Vagina (tissue), 2 donors: ENCODE data around the gene KCTD4. TPM values are rescaled to one million over a fixed set of nuclear protein-coding genes. Genes with fewer than 3 reads are reported as not detected.
"Not testable (repeated sequence)": the region's sequence is repeated elsewhere in the genome, so short reads cannot be mapped to it uniquely, and the experiment has no call there.

Source experiments
- DNase-seq, 2 donors: peaks; one replicate each; pipeline ENCODE4 v3.0.0-alpha.2; 2017; ENCODE audit errors: extremely low spot score in 2 of 2
- H3K27ac ChIP-seq: fragments of 200-600 bp; sonication (generic); one replicate; pipeline ENCODE4 v1.5.1; 2019
- H3K27me3 ChIP-seq: fragments of 200-600 bp; sonication (generic); one replicate; pipeline ENCODE4 v1.5.1; 2019
- H3K36me3 ChIP-seq, 2 donors: fragments of 200-600 bp; sonication (generic); one replicate each; pipeline ENCODE4 v1.5.1; 2017 to 2019
- H3K4me1 ChIP-seq: fragments of 200-600 bp; sonication (generic); one replicate; pipeline ENCODE4 v1.5.1; 2019
- H3K4me3 ChIP-seq, 2 donors: fragments of 200-600 bp; sonication (generic); 1 replicate in 1 of 2; 2 replicates in 1 of 2; pipeline ENCODE4 v1.5.1; 2016 to 2019
- H3K9me3 ChIP-seq: fragments of 200-600 bp; sonication (generic); one replicate; pipeline ENCODE4 v1.5.1; 2019
- POLR2A ChIP-seq, 2 donors: fragments of 450-650 bp; IDR thresholded peaks; one replicate each; pipeline ENCODE4 v1.6.1; 2017; ENCODE audit warnings: antibody characterized with exemption in 2 of 2, mild to moderate bottlenecking in 2 of 2, moderate library complexity in 2 of 2
- POLR2AphosphoS5 ChIP-seq, 2 donors: sonication (generic); formaldehyde crosslinking; IDR thresholded peaks; one replicate each; pipeline ENCODE4 v1.9.0; 2017; ENCODE audit warnings: antibody characterized with exemption in 2 of 2, mild to moderate bottlenecking in 2 of 2, low read depth in 1 of 2; ENCODE audit not compliant: insufficient read depth in 1 of 2
- intact Hi-C: fragments of 100-400 bp; cut with DNase I; formaldehyde crosslinking; loops from one replicate; pipeline ENCODE4 v1.15.1; 2023
- total RNA-seq: library from RNA; depleted of rRNA; stranded (reverse); fragments of >200 nt; gene quantifications from one replicate; pipeline ENCODE4 v1.2.3, GENCODE V29; 2016
- TF ChIP-seq, protein P1 (sequence below), 3 experiments: fragments of 450-650 bp in 2 of 3; fragments of 200-600 bp in 1 of 3; sonication (generic) in 1 of 3; IDR thresholded peaks; one replicate each; pipeline ENCODE4 v1.5.1; 2017 to 2019; ENCODE audit warnings: antibody characterized with exemption in 3 of 3, mild to moderate bottlenecking in 2 of 3, moderate library complexity in 2 of 3

Gene KCTD4
- total RNA-seq, result not detected

DNA sequence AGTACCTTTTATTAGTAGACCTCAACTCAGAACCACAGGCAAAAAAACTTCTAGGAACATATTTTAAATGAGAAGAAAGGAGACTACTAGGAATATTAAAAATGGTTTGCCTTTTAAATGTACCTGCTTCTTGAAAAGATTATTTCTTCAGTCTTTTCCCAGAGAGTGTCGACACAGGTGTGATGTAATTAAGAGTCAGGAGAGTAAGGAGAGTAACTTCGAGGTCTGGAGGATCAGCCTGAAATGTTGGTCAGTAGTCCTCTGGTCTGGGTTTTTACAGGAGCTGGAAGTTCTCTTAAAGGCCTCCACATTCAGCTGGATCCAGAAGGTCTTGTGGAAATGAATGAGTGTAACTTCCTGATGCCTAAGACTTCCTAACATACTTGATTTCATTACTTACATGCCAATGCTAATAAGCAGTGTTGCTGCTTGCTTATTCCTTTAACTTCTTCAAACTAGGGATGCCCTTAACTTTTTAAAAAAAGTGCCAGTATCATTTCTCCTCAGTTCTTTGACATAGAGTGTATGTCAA is at the start of gene KCTD4:
Gene KCTD4 (minus strand): TSS at position 345 of the 532 bp plus-strand sequence. CDS start 6,478 bp downstream, outside the sequence.
- DNase-seq, result no peak
- H3K4me1 ChIP-seq, result peaks cover 5% of the 10 kb centered on the region
- H3K27ac ChIP-seq, result no peak within 1 kb of the TSS
- intact Hi-C loops, result no loop called here
- H3K36me3 ChIP-seq, result no peaks in the 10 kb centered on the region
- TF ChIP-seq, protein P1, sequence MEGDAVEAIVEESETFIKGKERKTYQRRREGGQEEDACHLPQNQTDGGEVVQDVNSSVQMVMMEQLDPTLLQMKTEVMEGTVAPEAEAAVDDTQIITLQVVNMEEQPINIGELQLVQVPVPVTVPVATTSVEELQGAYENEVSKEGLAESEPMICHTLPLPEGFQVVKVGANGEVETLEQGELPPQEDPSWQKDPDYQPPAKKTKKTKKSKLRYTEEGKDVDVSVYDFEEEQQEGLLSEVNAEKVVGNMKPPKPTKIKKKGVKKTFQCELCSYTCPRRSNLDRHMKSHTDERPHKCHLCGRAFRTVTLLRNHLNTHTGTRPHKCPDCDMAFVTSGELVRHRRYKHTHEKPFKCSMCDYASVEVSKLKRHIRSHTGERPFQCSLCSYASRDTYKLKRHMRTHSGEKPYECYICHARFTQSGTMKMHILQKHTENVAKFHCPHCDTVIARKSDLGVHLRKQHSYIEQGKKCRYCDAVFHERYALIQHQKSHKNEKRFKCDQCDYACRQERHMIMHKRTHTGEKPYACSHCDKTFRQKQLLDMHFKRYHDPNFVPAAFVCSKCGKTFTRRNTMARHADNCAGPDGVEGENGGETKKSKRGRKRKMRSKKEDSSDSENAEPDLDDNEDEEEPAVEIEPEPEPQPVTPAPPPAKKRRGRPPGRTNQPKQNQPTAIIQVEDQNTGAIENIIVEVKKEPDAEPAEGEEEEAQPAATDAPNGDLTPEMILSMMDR (IDR thresholded peaks at IDR 0.05), result no peak
- TF ChIP-seq POLR2A (IDR thresholded peaks at IDR 0.05) (no peak), POLR2AphosphoS5 (IDR thresholded peaks at IDR 0.05; ENCODE audit: insufficient read depth in 1 of 2, low read depth in 1 of 2) (no peak)
- H3K9me3 ChIP-seq, result no peaks in the 10 kb centered on the region
- no peak within 1 kb of the TSS for H3K4me3 ChIP-seq
- no peaks in the 10 kb centered on the region for H3K27me3 ChIP-seq

DNA sequence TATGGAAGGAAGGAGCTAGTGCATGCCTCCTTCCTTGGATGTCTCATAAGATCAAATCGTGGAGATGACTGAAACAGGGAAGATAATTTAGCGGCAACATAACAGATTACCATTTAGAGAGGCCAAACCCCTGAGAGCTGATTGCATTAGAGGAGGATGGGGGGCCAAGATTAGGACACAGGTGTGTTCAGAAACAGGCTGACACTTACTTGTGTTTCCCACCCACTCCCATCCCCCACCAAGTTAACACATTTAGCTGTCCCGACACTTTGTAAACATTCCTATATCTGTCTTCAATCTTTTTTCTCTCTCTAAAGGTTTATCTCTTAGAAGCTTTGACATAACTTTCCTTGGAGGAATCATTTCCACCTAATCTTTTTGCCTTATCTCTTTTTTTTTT is 48.8 kb upstream of the KCTD4 start:
- Histone ChIP-seq H3K36me3 (peaks cover 0 to 12% of the 10 kb centered on the region in 2 donors), H3K4me3 (no peak overlapping the region), H3K4me1 (no peaks in the 10 kb centered on the region), H3K27ac (no peak overlapping the region), H3K27me3 (no peaks in the 10 kb centered on the region), H3K9me3 (no peaks in the 10 kb centered on the region)
- TF ChIP-seq, protein P1 (IDR thresholded peaks at IDR 0.05), result no peak
- no peak for TF ChIP-seq POLR2AphosphoS5 (IDR thresholded peaks at IDR 0.05; ENCODE audit: insufficient read depth in 1 of 2, low read depth in 1 of 2)
- TF ChIP-seq POLR2A (IDR thresholded peaks at IDR 0.05), result no peak
- no peak for DNase-seq
- intact Hi-C loops, result no loop called here

DNA sequence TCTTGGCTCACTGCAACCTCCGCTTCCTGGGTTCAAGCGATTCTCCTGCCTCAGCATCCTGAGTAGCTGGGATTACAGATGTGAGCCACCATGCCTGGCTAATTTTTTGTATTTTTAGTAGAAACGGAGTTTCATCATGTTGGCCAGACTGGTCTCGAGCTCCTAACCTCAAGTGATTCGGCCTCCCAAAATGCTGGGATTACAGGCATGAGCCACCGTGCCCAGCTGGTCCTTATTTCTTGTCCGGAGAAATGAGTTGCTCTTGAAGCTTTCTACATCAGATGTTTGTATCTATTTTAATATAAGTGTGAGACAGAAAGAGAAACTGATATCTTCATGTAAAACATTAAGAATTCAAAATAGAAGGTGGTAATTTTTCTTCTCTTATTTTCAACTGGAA is 43.9 kb upstream of the KCTD4 start:
- H3K27me3 ChIP-seq, H3K27ac ChIP-seq, intact Hi-C loops: not testable (repeated sequence)

GRCh38 chr13:45243077-45243476 is 42.2 kb upstream of the KCTD4 start:
- Histone ChIP-seq H3K27ac (no peak overlapping the region), H3K27me3 (no peaks in the 10 kb centered on the region), H3K36me3 (no peaks in the 10 kb centered on the region), H3K9me3 (no peaks in the 10 kb centered on the region), H3K4me3 (no peak overlapping the region), H3K4me1 (peaks cover 14% of the 10 kb centered on the region)
- no peak for DNase-seq
- no peak for TF ChIP-seq POLR2AphosphoS5 (IDR thresholded peaks at IDR 0.05; ENCODE audit: insufficient read depth in 1 of 2, low read depth in 1 of 2)
- no peak for TF ChIP-seq POLR2A (IDR thresholded peaks at IDR 0.05)
- TF ChIP-seq, protein P1 (IDR thresholded peaks at IDR 0.05), result no peak
- intact Hi-C loops, result no loop called here

More for the DNA sequence above, 43.9 kb upstream of the KCTD4 start:
- H3K9me3 ChIP-seq, H3K4me3 ChIP-seq, H3K36me3 ChIP-seq, DNase-seq: not testable (repeated sequence)
- peaks cover 14% of the 10 kb centered on the region for H3K4me1 ChIP-seq

GRCh38 chr13:45242524-45242923 is 41.7 kb upstream of the KCTD4 start:
- Histone ChIP-seq H3K9me3 (no peaks in the 10 kb centered on the region), H3K36me3 (no peaks in the 10 kb centered on the region), H3K27me3 (no peaks in the 10 kb centered on the region), H3K27ac (no peak overlapping the region), H3K4me1 (peaks cover 14% of the 10 kb centered on the region), H3K4me3 (no peak overlapping the region)
- DNase-seq, result no peak
- TF ChIP-seq POLR2A (IDR thresholded peaks at IDR 0.05) (no peak), POLR2AphosphoS5 (IDR thresholded peaks at IDR 0.05; ENCODE audit: insufficient read depth in 1 of 2, low read depth in 1 of 2) (no peak)
- TF ChIP-seq, protein P1 (IDR thresholded peaks at IDR 0.05), result no peak
- intact Hi-C loops, result no loop called here
